Sigmoid colon (tissue), 4 donors: ENCODE data around the gene NCOA4.

Source experiments
- EP300 ChIP-seq, 4 donors: sonication (generic); formaldehyde crosslinking; IDR thresholded peaks; one replicate each; pipeline ENCODE4 v1.6.1; 2017; ENCODE audit warnings: antibody characterized with exemption in 4 of 4
- POLR2A ChIP-seq, 2 donors: fragments of 450-650 bp; IDR thresholded peaks; one replicate each; pipeline ENCODE4 v1.6.1; 2016; ENCODE audit warnings: antibody characterized with exemption in 2 of 2, mild to moderate bottlenecking in 2 of 2, moderate library complexity in 2 of 2
- POLR2AphosphoS5 ChIP-seq, 4 donors: sonication (generic); formaldehyde crosslinking; IDR thresholded peaks; one replicate each; pipeline ENCODE4 v1.6.1; 2017; ENCODE audit warnings: antibody characterized with exemption in 4 of 4
- TF ChIP-seq, protein P1 (sequence below), 4 experiments: fragments of 450-650 bp in 3 of 4; fragments of 200-600 bp in 1 of 4; IDR thresholded peaks; one replicate each; pipeline ENCODE4 v1.5.1; 2016 to 2019; ENCODE audit warnings: antibody characterized with exemption in 4 of 4, mild to moderate bottlenecking in 3 of 4, moderate library complexity in 2 of 4

DNA sequence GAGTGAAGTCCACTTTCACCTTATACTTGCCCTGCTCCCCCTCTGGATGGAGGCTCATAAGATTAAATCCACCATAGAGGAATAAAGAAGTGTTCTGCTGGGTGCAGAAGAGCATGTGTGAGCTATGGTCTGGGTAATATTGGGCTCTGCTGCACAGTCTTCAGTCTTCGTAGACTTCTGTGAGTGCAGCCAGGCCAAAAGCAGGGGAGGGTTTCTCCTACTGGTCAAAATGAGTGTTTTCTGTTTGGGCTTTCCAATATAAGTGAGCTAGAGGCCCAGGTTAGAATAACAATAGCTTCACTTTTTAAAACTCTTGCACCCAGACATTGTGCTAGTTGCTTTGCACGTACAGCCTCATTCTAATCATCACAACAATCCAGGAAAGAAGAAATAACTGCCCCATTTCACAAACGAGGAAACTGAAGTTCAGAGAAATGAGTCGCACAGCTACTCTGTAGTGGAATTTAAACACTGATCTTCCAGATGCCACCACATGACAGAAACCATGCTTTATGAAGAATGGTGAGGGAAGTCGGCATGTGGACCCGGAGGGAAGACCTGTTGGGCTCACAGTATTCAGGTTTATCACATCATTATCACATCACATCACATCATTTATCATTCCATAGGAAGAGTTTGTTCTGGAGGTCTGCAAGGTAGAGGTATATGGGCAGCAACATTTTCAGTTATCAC lies 39.5 kb upstream of the NCOA4 start:
- TF ChIP-seq, protein P1, sequence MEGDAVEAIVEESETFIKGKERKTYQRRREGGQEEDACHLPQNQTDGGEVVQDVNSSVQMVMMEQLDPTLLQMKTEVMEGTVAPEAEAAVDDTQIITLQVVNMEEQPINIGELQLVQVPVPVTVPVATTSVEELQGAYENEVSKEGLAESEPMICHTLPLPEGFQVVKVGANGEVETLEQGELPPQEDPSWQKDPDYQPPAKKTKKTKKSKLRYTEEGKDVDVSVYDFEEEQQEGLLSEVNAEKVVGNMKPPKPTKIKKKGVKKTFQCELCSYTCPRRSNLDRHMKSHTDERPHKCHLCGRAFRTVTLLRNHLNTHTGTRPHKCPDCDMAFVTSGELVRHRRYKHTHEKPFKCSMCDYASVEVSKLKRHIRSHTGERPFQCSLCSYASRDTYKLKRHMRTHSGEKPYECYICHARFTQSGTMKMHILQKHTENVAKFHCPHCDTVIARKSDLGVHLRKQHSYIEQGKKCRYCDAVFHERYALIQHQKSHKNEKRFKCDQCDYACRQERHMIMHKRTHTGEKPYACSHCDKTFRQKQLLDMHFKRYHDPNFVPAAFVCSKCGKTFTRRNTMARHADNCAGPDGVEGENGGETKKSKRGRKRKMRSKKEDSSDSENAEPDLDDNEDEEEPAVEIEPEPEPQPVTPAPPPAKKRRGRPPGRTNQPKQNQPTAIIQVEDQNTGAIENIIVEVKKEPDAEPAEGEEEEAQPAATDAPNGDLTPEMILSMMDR (IDR thresholded peaks at IDR 0.05): no peak
- no peak for TF ChIP-seq POLR2A (IDR thresholded peaks at IDR 0.05)
- no peak for TF ChIP-seq POLR2AphosphoS5 (IDR thresholded peaks at IDR 0.05)
- TF ChIP-seq EP300 (IDR thresholded peaks at IDR 0.05): no peak
